ENCODE measurements around the gene MAP3K20. TPM values are rescaled to one million over a fixed set of nuclear protein-coding genes. Genes with fewer than 3 reads are reported as not detected.

MAP3K20 gene
- total RNA-seq, 6 donors from 2014 or later, result 16.3 to 41.7 (median 34.7) TPM

DNA sequence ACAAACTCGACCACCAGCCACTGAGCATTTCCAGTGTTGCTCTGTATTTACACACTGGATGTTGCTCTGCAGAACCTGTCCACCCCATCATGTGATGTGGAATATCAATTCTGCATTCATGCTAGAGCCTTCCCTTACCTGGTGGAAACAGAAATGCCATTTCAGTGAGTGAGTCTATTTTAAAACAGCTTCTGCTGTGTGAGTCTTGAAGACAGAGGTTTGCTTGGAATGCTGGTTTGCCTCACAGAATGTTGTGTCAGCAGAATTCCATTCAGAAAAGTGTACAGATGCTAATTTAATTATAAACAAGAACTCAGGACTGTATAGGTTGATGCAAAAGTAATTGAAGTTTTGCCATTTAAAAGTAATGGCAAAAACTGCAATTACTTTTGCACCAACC is 118.3 kb downstream of the MAP3K20 start:
- DNase-seq (no peak), ATAC-seq (ENCODE audit: low FRiP score in 2 of 2) (no peak)
- Histone ChIP-seq H3K9me3 (no peaks in the 10 kb centered on the region), H3K4me1 (no peaks in the 10 kb centered on the region), H3K27ac (no peak overlapping the region), H3K36me3 (peaks cover 3 to 18% (median 4%) of the 10 kb centered on the region in 4 donors), H3K4me3 (no peak overlapping the region), H3K27me3 (no peaks in the 10 kb centered on the region)
- WGBS, 2 donors, result 80 to 82% methylated on average over 1 of the region's 1 CpG
- TF ChIP-seq EP300 (IDR thresholded peaks at IDR 0.05) (no peak), POLR2AphosphoS5 (IDR thresholded peaks at IDR 0.05) (no peak), CTCF (IDR thresholded peaks at IDR 0.05) (no peak), POLR2A (IDR thresholded peaks at IDR 0.05) (no peak)

- TF ChIP-seq CTCF (IDR thresholded peaks at IDR 0.05), result no peak
- no peak for TF ChIP-seq POLR2A (IDR thresholded peaks at IDR 0.05)
- TF ChIP-seq POLR2AphosphoS5 (IDR thresholded peaks at IDR 0.05), result no peak
- no peak for TF ChIP-seq EP300 (IDR thresholded peaks at IDR 0.05)
- no peaks in the 10 kb centered on the region for H3K9me3 ChIP-seq
- no peak overlapping the region for H3K4me3 ChIP-seq
- peaks cover 0 to 4% (median 0%) of the 10 kb centered on the region in 4 donors for H3K4me1 ChIP-seq
- peaks cover 3 to 18% (median 4%) of the 10 kb centered on the region in 4 donors for H3K36me3 ChIP-seq
- ATAC-seq (ENCODE audit: low FRiP score in 2 of 2) (no peak), DNase-seq (no peak)
- H3K27me3 ChIP-seq, result no peaks in the 10 kb centered on the region
- H3K27ac ChIP-seq, result no peak overlapping the region
- 67 to 80% methylated on average over 3 of the region's 3 CpGs for WGBS, 2 donors
These were observed 119.5 kb downstream of the MAP3K20 start for GRCh38 chr2:173195100-173195499.

- H3K27me3 ChIP-seq, result no peaks in the 10 kb centered on the region
- DNase-seq (no peak), ATAC-seq (ENCODE audit: low FRiP score in 2 of 2) (no peak)
- no peaks in the 10 kb centered on the region for H3K9me3 ChIP-seq
- 95 to 97% methylated on average over 6 of the region's 6 CpGs for WGBS, 2 donors
- H3K4me3 ChIP-seq, result no peak overlapping the region
- peaks cover 0 to 4% (median 0%) of the 10 kb centered on the region in 4 donors for H3K4me1 ChIP-seq
- no peak overlapping the region for H3K27ac ChIP-seq
- H3K36me3 ChIP-seq, result peaks cover 2 to 18% (median 4%) of the 10 kb centered on the region in 4 donors
- TF ChIP-seq POLR2A (IDR thresholded peaks at IDR 0.05) (no peak), CTCF (IDR thresholded peaks at IDR 0.05) (no peak), POLR2AphosphoS5 (IDR thresholded peaks at IDR 0.05) (no peak), EP300 (IDR thresholded peaks at IDR 0.05) (no peak)
These were observed 120.4 kb downstream of the MAP3K20 start for GRCh38 chr2:173196080-173196479.

- no peak overlapping the region for H3K4me3 ChIP-seq
- H3K27me3 ChIP-seq, result no peaks in the 10 kb centered on the region
- peaks cover 0 to 15% (median 4%) of the 10 kb centered on the region in 4 donors for H3K36me3 ChIP-seq
- DNase-seq, result no peak
- H3K27ac ChIP-seq, result no peak overlapping the region
- no peaks in the 10 kb centered on the region for H3K9me3 ChIP-seq
- no peak for TF ChIP-seq EP300 (IDR thresholded peaks at IDR 0.05)
- TF ChIP-seq POLR2A (IDR thresholded peaks at IDR 0.05), result no peak
- TF ChIP-seq POLR2AphosphoS5 (IDR thresholded peaks at IDR 0.05), result no peak
- TF ChIP-seq CTCF (IDR thresholded peaks at IDR 0.05), result no peak
- peaks cover 0 to 4% (median 0%) of the 10 kb centered on the region in 4 donors for H3K4me1 ChIP-seq
- 88 to 92% methylated on average over 4 of the region's 4 CpGs for WGBS, 2 donors
- no peak for ATAC-seq (ENCODE audit: low FRiP score in 2 of 2)
These were observed 121.0 kb downstream of the MAP3K20 start for GRCh38 chr2:173196638-173197037.

DNA sequence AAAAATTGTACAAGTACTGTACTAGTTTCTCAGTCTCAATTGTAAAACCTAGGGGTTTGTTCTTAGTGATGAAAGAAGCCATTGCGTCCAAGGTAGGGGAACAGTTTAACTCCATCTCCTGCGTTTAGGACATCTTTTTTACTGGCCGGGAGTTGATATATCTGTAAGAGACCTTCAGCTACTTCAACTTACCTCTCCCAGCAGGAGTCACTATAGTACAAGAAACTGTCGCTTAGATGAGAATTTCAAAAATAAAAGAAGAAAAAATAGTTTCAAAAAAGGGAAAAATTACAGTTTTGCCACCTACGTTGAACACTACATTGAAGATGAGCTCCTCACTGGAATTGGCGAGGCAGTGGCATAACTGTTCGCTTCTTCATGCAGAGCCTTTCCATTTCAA is 122.7 kb downstream of the MAP3K20 start:
- no peak for TF ChIP-seq POLR2A (IDR thresholded peaks at IDR 0.05)
- TF ChIP-seq POLR2AphosphoS5 (IDR thresholded peaks at IDR 0.05), result no peak
- no peak for TF ChIP-seq EP300 (IDR thresholded peaks at IDR 0.05)
- TF ChIP-seq CTCF (IDR thresholded peaks at IDR 0.05), result no peak
- 95 to 96% methylated on average over 7 of the region's 7 CpGs for WGBS, 2 donors
- H3K4me3 ChIP-seq, result no peak overlapping the region
- H3K4me1 ChIP-seq, result peaks cover 0 to 4% (median 0%) of the 10 kb centered on the region in 4 donors
- DNase-seq (no peak), ATAC-seq (ENCODE audit: low FRiP score in 2 of 2) (no peak)
- no peaks in the 10 kb centered on the region for H3K9me3 ChIP-seq
- H3K27ac ChIP-seq, result no peak overlapping the region
- peaks cover 0 to 12% (median 4%) of the 10 kb centered on the region in 4 donors for H3K36me3 ChIP-seq
- H3K27me3 ChIP-seq, result no peaks in the 10 kb centered on the region
